Amniotic stem cell (primary cell): ENCODE measurements around the gene PPP1R15A.
"Not testable (repeated sequence)": the region's sequence is repeated elsewhere in the genome, so short reads cannot be mapped to it uniquely, and the experiment has no call there.

Source experiments
- DNase-seq: peaks from one replicate; lab custom pipeline; 2025; lab: John Stamatoyannopoulos, UW

PPP1R15A gene

DNA sequence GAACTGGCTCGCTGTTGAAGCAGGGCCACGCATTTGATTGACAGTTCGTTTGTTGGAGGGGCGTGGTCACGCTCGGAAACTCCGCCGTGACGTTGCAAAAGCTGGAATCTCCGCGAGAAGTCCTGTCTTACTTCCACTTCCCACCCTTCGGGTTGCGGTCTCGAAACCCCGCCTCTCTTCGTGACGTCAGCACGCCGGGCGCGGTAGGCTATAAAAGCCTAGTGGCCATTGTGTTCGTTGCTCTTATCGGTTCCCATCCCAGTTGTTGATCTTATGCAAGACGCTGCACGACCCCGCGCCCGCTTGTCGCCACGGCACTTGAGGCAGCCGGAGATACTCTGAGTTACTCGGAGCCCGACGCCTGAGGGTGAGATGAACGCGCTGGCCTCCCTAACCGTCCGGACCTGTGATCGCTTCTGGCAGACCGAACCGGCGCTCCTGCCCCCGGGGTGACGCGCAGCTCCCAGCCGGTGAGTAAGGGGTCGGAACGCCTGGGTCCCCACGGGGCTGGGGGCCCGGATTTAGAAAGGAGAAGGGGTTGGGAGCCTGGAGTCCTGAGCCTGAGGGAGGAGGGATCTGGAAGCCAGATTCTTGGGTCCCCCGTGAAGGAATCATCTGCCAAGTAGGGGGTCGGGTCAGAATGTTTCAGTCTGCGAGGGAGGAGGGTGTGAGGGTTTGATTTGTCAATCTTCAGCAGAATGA, at the start of gene PPP1R15A:
TSS of gene PPP1R15A (plus strand) at position 240 of the 702 bp plus-strand sequence. CDS start 813 bp downstream, outside the sequence.
- DNase-seq, result peak; percentile 92

DNA sequence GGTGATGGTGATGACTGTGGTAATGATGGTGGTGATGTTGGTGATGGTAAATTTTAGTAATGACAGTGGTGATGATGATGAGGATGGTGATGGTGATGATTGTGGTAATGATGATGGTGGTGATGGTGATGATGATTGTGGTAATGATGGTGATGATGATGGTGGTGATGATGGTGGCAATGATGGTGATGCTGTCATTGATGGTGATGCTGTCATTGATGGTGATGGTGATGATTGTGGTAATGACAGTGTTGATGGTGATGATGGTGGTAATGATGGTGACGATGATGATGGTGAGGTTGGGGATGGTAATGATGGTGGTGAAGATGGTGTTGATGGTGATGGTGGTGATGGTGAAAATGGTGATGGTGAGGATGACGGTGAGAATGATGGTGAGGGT, 49.7 kb upstream of the PPP1R15A start:
- DNase-seq, result no peak

DNA sequence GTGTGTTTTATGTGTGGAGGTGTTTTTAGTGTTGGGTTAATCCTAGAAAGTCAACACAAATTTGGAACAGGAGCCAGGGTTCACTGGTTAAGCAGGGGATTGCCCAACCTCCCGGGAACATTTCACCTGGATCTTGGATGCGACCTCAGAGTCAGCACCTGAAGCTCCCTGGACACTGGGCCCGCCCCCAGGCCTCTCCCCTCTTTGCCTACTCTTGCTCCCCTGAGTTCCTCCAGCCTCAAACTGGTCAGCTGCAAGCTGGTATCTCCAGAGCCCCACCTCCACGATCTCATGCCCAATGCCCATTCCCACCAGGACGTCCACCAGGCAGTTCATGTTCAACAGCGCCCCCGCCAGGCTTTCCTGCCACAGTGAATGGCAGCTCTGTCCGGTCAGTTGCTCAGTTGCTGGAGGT, 45.6 kb upstream of the PPP1R15A start:
- DNase-seq, result no peak

DNA sequence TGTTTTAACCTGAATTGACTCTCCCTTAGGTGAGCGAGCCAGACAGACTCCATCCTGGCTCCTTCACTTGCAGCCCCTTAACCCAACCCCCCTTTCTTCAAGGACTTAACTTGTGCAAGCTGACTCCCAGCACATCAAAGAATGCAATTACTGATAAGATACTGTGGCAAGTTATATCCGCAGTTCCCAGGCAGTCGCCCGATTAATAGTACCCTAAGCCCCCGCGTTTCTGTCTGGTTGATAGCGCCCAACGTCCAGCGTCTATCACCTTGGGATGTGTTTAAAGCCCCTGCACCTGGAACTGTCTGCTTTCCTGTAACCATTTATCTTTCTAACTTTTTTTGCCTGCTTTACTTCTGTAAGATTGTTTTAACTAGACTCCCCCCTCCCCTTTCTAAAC, 42.1 kb upstream of the PPP1R15A start:
- no peak for DNase-seq

DNA sequence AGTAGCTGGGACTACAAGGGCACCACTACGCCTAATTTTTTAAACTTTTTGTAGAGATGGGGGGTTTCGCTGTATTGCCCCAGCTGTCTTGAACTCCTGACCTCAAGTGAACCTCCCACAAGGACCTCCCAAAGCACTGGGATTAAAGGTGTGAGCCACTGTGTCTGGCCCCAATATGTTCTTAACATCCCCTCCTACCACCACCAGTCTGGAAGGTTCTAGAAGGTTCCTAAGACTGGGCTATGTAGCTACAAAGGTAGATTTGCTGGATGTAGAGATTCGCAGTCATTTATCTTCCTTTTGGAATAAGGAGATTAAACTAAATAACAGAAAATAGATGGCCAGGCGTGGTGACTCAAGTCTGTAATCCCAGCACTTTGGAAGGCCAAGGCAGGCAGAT, 41.3 kb upstream of the PPP1R15A start:
- no peak for DNase-seq

DNA sequence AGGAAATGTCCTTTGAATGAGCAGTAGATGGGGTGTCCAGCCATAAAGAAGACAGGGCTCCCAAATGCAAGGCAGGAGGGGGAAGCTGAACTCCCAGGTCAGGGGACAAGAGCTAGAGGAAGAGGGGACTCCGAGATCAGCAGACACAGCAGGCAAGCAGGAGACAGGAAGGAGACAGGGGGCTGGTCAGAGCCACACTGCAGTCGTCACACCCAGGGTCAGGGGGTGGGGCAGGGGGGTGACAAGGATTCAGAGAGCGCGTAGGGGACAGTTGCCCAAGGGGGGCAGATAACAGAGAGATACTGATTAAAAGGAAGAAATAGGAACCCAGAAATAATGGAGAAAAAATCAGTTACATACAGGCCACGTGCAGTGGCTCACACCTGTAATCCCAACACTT, 39.2 kb upstream of the PPP1R15A start:
- no peak for DNase-seq

DNA sequence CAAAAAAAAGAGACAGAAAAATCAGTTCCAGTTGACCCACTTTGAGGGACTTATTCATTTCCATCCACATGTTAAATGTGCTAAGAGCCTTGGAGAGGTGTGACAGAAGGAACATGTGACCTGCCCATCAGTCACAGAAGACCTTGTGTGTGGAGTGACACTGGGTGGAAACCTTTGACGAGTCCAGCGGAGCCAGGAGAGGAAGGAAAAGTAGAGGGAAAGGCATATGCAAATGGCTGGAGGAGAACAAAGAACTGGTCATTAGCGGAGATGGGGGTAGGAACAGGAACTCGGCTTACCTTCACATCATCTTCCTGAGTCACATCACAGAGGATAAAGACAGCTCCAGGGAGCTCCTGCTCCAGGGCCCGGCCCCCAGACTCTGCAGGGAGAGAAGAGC, 38.2 kb upstream of the PPP1R15A start:
- DNase-seq, result no peak

DNA sequence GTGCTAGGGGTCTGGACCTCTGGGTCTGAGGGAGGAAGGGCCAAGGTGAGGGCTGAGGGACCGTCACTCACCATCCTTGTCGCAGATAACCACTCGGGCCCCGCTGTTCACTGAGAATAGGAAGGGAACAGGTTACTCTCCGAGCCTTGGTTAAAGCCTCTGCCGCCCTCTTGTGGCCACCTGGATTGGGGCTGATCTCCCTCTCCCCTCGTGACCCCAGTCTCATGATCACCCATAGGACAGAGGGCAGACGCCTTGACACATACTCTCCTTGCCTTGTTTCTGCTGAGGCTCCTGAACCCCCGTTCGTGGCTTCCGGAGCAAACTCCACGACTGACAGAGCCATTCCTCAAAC, 36.5 kb upstream of the PPP1R15A start:
- peak; percentile 72 for DNase-seq

DNA sequence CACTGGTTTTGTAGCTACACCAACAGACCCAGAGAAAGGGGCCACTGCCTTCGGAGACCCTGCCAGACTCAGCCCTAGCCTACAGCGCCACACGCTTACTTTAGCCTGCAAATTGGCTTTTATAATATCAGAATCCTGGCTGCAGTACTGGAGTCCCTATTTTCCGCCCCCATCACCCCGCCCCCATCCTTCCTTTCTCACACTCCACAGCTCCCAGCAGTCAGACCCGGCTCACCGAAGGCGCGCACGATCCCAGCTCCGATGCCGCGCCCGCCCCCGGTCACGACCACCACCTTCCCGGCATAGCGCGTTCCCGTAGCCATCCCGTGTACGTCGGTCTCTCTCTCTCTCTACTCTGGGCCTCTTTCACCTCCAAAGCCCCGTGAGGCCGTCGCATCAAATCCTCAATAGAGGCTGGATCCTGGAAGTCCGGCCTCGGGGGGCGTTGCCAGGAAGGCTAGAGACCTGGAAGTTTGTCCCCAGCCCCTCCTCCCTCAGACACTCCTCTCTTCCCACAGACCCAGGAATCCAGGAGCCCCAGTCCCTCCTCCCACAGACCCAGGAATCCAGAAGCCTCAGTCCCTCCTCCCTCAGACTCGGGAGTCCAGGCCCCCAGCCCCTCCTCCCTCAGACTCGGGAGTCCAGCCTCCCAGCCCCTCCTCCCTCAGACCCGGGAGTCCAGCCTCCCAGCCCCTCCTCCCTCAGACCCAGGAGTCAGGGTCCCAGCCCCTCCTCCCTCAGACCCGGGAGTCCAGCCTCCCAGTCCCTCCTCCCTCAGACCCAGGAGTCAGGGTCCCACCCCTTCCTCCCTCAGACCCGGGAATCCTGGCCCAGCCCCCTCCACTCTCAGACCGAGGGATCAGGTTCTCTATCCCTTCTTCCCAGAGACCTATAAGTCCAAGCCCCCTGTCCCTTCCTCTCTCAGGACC, 35.9 kb upstream of the PPP1R15A start, which contains the start of gene HSD17B14:
TSS of gene HSD17B14 (minus strand) at position 403 of the 929 bp plus-strand sequence. CDS start at position 323, 80 bp downstream.
- DNase-seq, result no peak

DNA sequence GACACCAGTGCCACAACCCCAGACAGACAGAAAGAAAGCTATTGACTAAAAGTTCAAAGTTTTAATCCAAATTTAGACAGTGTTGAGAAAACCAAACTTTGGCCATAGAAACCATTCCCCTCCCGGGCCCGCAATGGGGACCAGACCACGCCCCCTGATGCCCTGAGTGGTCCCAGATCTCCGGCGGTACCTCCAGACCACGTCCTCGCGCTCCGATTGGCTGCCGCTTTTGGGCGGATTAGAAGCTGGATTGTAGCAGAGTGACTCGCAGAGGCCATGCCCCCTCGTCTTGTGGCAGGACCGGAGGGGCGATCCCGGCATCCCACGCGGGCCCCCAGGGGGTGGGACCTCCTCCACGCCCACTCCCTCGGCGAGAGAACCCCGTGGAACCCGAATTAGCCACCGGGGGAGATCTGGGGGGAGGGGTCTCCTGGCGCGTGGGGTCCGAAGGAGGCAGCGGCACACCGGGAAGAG, 35.1 kb upstream of the PPP1R15A start:
- DNase-seq, result peak; percentile 80

DNA sequence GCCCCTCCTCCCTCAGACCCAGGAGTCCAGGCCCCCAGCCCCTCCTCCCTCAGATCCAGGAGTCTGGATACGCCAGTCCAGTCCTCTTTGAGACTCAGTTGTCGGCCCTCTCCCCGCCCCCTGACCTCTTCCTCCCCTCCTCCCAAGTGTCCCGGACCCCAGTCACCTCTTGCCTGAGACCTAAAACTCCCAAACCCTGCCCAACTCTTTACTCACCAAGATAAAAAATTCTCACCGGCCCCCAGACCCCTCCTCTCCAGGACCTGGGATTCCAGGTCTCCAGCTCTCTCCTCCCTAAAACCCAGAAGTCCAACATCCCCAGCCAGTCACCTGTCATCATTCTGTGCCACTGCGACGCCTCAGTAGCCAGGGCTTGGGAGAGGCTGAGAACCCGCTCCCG, 34.5 kb upstream of the PPP1R15A start:
- DNase-seq, result no peak

DNA sequence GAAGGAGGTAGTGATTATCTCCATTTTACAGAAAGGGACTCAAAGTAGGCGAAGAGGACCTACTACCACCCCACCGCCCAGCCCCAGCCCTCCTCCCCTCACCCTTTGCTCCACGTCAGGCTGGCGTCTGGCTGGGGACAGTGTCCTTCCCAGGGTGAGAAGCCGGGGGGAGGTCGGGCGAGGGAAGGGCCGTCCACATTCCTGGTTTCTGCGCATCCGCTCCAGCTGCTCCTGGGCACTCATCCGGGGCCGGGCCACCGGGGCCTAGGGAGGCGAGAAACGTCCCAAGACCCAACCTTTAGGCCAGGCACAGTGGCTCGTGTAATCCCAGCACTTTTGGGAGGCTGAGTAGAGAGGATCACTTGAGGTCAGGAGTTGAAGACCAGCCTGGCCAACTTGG, 31.2 kb upstream of the PPP1R15A start:
- DNase-seq, result no peak

DNA sequence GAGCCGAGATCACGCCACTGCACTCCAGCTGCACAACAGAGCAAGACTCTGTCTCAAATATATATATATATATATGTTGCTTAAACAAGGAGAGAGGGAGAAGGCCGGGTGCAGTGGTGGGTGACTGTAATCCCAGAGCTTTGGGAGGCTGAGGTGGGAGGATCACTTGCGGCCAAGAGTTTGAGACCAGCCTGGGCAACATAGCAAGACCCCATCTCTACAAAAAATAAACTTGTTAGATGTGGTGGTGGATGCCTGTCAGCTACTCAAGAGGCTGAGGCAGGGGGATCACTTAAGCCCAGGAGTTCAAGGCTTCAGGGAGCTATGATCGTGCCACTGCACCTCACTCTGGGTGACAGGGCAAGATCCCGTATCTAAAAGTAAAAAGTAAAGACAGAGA, 30.6 kb upstream of the PPP1R15A start:
- DNase-seq, result no peak

DNA sequence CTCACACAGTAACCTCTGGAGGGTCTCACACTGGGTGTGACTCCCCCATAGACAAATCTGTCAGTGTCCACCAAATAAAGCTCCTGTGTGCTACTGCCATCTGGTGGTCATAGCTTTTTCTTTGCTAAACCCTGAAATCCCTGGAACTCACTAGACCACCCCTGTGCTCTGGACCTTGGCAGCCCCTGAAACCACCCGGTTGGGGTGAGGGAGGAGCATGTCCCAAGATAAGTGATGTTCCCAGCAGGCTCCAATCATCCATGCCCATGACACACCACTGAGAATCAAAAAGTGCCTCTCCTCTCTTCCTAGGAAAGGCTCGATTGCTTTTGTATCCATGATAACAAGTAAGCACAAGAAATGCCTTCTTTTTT, 29.4 kb upstream of the PPP1R15A start:
- no peak for DNase-seq

DNA sequence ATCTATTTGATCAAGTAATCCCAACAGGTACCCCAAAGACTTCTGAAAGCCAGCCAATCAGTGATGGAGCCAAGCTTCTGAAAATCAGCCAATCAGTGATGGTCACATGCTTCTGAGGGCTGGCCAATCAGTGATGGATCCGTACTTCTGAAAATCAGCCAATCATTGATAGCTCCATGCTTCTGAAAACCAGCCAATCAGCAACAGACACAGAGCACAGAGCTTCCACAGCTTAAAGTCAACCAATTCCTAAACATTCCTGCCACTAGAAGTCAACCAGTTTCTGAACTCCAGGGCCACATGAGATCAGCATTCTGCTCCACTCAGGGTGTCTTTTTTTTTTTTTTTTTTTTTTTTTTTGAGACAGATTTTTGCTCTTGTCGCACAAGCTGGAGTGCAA, 27.7 kb upstream of the PPP1R15A start:
- DNase-seq, result no peak

DNA sequence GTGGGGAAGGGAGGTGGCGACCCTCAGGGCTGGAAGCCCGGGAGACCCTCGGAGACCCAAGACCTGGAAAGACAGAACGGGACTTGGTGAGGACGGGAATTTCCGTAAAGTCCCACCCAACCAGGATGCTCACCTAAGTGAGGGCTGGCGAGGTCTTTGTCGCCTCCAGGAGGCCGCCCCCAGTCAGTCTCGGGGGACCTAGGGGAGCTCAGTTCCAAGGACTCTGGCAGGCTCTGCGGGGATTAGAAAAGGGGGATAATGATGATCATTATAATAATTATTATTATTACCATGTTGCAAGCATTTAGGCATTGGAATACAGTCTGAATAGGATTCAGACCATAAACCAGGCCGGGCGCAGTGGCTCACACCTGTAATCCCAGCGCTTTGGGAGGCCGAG, 26.8 kb upstream of the PPP1R15A start:
- DNase-seq, result no peak

DNA sequence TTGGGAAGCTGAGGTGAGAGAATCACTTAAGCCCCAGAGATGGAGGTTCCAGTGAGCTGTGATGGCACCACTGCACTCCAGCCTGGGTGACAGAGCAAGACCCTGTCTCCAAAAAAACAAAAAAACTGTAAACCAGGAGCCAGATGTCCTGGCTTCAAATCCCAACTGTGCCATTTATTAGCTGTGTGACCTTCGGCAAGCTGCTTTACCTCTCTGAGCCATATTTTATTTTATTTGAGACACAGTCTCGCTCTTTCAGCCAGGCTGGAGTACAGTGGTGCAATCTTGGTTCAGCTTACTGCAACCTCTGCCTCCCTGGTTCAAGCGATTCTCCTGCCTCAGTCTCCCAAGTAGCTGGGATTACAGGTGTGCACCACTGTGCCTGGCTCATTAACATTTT, 25.6 kb upstream of the PPP1R15A start:
- DNase-seq, result not testable (repeated sequence)

DNA sequence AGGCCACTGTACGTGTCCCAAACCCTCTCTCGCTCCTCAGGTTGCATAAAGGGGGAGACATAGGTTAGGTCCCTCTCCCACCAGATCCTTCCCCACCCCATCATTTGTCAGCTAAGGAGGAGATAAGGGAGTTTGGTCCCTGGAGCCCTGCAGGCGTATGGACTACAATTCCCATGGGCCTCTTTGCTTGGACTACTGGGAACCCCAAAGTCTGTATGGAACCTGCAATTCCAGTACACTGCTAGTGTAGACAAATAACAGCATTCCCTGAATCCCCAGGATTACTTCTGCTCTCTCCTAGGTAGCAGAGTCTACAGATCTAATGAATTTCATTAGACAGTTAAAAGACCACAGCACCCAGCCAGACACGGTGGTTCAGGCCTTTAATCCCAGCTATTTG, 19.9 kb upstream of the PPP1R15A start:
- DNase-seq, result no peak

DNA sequence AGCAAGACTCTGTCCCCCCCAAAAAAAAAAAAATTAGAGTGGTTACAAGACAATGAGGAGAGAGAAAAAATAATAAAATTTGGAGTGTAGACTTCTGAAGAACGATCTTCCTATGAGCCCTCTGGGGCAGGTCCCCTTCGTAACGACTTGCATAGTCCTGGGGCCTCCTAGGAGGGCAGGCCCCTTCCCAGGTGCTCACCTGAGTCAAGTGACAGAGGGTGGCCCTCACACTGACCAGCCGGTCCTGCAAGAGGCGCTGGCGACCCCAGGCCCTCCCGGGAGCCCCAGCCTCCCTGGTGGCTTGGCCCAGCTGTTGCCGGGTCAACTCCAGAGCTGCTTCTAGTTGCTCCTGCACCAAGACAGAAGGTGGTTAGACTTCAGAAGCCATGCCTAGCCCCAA, 18.7 kb upstream of the PPP1R15A start:
- DNase-seq, result no peak

DNA sequence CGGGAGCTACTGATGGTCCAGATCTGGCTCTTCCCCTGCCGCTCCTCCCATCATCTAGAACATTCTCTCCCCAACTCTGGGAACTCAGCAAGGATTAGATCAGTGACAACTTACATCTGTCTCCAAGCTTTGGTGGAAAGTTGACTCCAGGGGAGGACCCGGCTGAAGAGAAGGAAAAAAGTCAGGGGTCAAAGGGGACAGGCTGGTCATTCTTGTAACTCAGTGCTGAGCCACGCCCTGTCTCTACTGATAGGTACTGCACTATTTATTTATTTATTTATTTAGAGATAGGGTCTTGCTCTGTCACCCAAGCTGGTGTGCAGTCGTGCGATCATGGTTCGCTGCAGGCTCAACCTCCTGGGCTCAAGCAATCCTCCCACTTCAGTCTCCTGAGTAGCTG, 18.1 kb upstream of the PPP1R15A start:
- no peak for DNase-seq

DNA sequence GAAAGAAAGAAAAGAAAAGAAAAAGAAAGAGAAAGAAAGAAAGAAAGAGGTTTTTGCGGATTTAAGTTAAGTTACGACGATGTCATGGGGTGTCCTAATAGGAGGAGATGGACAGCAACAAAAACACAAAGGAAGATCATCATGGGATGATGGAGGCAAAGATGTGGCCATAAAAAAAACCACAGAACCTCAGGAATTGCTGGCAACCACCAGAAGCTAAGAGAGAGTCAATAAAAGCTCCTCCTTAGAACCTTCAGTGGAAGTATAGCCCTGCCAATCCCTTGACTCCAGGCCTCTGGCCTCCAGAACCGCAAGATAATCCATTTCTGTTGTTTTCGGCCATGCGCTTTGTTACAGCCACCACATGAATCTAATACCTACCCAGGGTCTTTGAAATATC, 15.3 kb upstream of the PPP1R15A start:
- DNase-seq, result no peak

DNA sequence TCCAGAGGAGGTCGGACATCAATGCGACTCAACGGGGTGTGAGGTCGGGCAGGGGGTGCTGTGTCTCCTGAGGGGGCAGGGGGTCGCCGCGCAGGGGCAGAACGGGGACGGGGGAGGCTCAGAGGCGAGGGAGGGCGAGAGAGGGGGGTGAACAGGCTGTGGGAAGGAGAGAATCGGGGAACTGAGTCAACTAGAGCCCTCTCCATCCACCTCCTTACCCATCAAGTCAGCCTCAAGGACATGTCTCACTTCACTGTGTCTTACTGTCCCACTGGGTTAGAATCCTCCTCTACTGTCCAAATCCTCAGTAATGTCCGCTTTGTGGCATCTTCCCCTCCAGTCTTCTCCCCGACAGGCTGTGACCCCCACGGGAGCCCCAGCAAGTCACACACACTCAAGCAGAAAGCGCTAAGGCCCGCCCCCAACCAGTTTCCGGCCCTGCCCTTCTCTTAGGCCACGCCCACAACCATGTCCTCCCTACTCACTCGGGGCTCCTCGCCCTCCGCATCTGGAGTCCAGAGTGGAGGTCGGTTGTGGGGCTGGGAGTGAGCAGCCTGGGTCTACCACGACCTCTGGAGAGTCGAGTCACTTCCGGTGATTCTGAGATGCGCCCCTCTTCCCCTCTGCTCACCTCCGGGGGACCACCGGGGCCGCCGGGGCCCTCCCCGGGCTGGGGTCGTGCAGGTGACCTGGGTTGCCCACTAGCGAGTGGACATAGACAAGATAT, 13.1 kb upstream of the PPP1R15A start:
- DNase-seq, result no peak
